ENCODE data around the gene PRR5L.

Gene PRR5L

DNA sequence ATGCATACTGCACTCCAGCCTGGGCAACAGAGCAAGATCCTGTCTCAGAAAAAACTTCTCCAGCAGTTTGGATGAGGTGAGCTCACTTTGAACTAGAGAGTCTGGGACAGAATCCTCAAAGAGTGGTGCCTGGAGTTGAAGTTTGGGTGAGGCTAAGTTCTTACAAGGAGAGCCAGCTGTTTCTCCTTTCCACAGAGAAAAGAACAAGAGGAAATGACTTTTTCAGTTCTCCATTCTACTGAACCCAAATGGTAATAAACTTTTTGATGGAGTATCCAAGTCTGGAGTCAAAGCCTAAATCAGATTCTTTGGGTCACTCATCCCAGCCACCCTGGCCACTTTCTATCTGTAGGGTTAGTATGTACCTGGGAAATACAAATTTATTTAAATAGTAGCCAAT, 111.3 kb downstream of the PRR5L start:
- no peak for DNase-seq

DNA sequence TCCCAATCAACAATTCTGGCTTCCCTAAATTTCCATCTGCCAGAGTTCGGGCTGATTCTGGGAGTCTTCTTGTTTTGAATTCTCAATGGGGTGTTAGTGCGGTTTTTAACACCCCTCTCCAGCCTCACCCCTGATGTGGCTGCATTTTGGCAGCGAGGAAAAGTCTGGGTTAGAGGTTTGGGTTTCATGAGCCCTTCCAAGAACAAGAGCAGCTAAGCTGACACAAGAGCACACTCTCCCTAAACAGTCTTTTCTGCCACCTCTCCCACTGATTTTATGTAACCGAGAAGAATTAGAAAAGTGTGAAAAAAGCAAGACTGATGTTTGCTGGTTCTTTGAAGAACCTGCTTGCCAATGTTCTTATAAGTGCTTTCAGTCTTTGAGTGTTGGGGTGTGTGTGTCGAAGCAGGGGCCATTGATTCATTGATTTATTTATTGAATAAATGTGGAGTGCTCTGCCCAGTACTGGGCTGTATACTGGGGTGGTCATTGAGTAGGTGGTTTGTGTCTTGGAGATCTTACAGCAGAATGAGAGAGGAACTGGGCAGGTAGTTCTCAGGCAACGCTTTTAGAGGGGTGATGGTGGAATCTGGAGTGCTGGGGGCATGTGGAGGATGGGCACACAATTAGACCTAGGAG, 112.5 kb downstream of the PRR5L start:
- no peak for DNase-seq

DNA sequence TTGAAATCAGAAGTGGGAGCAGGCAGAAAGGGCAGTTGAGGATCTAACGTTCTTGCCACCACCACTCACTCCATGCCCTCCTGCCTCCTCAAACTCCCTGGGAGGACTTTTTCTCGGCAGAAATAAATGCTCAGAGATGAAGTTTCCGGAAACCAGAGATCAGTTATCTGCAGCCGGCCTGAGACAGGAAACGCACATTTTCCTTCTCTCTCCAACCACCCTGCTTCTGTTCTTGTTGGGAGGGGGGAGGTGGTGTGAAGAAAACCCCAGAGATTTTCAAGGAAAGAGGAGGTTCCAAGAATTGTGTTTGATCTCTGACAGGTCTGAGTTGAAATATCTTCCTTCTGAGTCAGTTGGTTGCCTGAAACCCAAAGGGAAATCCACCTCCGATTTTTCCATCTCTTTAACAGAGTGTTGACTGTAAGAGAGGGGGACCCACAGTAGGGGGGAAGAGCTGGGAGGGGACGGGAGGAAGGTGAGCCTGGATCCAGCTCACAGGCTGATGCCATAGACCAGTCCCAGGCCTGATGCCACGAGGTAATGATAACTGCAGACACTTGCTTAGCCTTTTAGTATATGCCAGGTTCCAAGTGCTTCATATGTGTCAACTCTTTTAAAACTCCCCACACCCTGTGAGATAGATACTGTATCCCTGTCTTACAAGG, 113.2 kb downstream of the PRR5L start:
- no peak for DNase-seq

GRCh38 chr11:36411202-36411640, 115.1 kb downstream of the PRR5L start:
- no peak for DNase-seq

- DNase-seq = no peak
Observed at GRCh38 chr11:36412781-36413383, 116.8 kb downstream of the PRR5L start.

- no peak for DNase-seq
Observed at GRCh38 chr11:36417154-36417553, 121.1 kb downstream of the PRR5L start.

GRCh38 chr11:36419791-36420424, 123.8 kb downstream of the PRR5L start:
- no peak for DNase-seq

- no peak for DNase-seq
Observed at GRCh38 chr11:36421546-36422155, 125.6 kb downstream of the PRR5L start.

DNA sequence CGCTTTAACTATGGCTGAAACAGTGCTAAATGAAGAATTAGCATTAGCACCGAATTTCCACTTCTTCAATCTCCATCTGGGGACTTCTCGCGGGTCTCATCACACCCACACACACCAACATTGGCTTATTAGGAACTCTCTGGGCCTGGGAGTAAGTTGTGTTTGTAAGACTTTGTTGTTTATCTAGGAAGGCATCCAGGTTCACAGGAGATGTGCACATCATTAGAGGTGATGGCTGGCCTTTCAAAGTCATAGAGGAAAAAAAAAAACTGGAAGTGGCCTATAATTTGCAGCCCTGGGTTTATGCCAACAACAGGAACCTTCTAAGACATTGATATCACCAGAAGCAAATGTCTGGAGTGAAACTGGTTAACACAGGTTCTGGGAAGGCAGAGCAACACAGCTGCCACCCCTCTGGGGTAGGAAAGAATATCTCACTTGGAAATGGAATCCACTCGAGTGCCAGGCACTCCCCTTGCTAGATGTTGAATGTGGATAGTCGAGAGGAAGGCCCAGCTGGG, 129.5 kb downstream of the PRR5L start:
- DNase-seq = no peak

- no peak for DNase-seq
Observed at GRCh38 chr11:36426226-36426848, 130.2 kb downstream of the PRR5L start.

GRCh38 chr11:36427079-36427478, 131.0 kb downstream of the PRR5L start:
- no peak for DNase-seq

DNA sequence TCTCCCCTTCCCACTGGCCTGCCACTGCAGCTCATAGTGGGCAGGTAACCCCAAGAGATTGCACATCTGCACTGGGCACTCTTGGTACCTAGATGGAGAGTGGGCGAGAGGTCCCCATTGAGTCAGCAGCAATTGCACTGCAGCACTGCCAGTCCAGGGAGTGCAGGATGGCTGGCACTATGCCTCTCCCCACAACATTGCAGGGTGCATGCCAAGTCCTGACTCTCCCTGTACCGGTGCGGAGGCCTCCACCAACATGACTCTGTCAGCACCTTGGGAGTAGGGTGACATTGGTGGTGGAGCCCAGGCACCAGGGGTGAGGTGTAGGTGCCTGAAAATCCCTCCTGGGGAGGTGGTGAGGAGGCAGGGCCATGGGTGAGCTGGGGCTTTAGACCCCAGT, 131.8 kb downstream of the PRR5L start:
- DNase-seq = no peak

- DNase-seq = no peak
Observed at GRCh38 chr11:36431429-36432092, 135.5 kb downstream of the PRR5L start.

DNA sequence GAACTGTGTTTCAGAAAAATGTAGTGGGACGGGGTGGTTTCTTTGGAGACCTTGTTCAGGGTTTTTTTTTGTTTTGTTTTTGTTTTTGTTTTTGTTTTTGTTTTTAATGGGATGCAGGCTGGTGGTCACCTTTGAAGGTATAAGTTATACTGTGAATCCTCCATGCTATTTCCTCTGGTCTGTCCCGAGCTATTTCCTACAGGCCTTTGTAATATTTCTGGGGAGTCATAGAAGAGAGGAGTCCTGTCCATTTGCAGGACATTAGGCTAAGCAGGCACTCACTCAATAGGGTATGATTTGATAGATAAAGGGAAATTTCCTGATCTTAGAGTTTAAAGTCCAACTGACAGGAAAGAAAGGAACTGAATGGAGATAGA, 136.0 kb downstream of the PRR5L start:
- no peak for DNase-seq

GRCh38 chr11:36432738-36433137, 136.7 kb downstream of the PRR5L start:
- DNase-seq = no peak

- DNase-seq = no peak
Observed at GRCh38 chr11:36436064-36436463, 140.0 kb downstream of the PRR5L start.

DNA sequence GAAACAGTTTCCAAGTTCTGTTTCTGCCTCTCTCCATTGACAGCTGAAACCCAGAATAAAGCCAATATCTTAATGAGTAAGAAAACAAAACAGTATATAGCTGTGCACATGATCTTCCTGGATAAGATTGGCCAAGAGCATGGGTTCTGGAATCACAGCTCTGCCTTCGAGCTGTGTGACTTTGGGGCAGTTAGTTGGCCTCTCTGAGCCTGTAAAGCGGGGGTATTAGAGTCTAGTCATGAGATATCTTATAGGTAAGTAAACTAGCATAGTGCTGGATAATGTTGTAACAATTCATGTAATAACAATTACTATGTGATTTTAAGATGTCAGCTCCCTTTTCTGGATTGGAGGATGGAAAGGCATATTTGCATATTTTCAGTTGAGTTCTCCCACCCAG, 140.5 kb downstream of the PRR5L start:
- no peak for DNase-seq

GRCh38 chr11:36437413-36437812, 141.3 kb downstream of the PRR5L start:
- DNase-seq = no peak

- DNase-seq = no peak
Observed at GRCh38 chr11:36438126-36438525, 142.0 kb downstream of the PRR5L start.

DNA sequence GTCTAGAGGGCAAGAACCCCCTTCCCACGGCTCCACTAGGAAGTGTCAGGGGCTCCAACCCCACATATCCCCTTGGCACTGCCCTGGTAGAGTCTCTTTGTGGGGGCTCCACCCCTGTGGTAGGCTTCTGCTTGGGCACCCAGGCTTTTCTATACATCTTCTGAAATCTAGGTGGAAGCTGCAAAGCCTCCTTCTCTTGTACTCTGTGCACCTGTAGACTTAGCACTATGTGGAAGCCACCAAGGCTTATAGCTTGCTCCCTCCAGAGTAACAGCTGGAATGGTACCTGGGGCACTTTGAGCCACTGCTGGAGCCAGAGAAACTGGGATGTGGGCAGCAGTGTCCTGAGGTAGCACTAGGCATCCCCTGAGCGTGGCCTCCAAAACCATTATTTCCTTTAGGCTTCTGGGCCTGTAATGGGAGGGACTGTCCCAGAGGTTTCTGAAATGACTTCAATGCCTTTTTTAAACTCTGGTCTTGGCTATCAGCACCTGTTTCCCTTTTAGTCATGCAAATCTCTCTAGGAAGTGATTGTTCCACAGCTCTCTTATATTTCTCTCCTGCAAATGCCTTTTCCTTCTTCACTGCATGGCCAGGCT, 145.6 kb downstream of the PRR5L start:
- no peak for DNase-seq

- no peak for DNase-seq
Observed at GRCh38 chr11:36443661-36444060, 147.6 kb downstream of the PRR5L start.

- no peak for DNase-seq
Observed at GRCh38 chr11:36446135-36446534, 150.0 kb downstream of the PRR5L start.
